A673 (cell line): Measurements from ENCODE around the gene UVSSA.

Experiments
- EZH2 ChIP-seq: fragments of 200-600 bp; sonication (generic); IDR thresholded peaks from 2 replicates; pipeline ENCODE4 v1.6.1; 2017; ENCODE audit warnings: borderline replicate concordance, low read depth, mild to moderate bottlenecking, mixed read lengths, antibody characterized with exemption, low read length; ENCODE audit not compliant: poor library complexity, severe bottlenecking
- TF ChIP-seq, protein P1 (sequence below): fragments of 300-800, 200-600 bp; sonication (generic); conservative IDR thresholded peaks from 2 replicates; pipeline ENCODE4 v1.5.1; 2017; ENCODE audit warnings: low read depth, mild to moderate bottlenecking, antibody characterized with exemption, low read length, moderate library complexity, mixed read lengths

GRCh38 chr4:1338752-1339414, 8.1 kb upstream of the UVSSA start:
- TF ChIP-seq, protein P1, sequence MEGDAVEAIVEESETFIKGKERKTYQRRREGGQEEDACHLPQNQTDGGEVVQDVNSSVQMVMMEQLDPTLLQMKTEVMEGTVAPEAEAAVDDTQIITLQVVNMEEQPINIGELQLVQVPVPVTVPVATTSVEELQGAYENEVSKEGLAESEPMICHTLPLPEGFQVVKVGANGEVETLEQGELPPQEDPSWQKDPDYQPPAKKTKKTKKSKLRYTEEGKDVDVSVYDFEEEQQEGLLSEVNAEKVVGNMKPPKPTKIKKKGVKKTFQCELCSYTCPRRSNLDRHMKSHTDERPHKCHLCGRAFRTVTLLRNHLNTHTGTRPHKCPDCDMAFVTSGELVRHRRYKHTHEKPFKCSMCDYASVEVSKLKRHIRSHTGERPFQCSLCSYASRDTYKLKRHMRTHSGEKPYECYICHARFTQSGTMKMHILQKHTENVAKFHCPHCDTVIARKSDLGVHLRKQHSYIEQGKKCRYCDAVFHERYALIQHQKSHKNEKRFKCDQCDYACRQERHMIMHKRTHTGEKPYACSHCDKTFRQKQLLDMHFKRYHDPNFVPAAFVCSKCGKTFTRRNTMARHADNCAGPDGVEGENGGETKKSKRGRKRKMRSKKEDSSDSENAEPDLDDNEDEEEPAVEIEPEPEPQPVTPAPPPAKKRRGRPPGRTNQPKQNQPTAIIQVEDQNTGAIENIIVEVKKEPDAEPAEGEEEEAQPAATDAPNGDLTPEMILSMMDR = no peak
- no peak for TF ChIP-seq EZH2
